SK-N-SH (cell line): ENCODE measurements around the gene MAP4.

Source experiments
- CHD2 ChIP-seq: fragments of 150-350 bp; IDR thresholded peaks from 2 replicates; pipeline ENCODE4 v1.6.1; 2018; ENCODE audit warnings: low read length; ENCODE audit not compliant: partially characterized antibody
- EP300 ChIP-seq, 2 experiments: IDR thresholded peaks; 2 replicates each; pipeline versions ENCODE4 v1.4.0 to v1.6.1; 2012; ENCODE audit warnings: borderline replicate concordance in 1 of 2, low read depth in 1 of 2, low read length in 1 of 2
- POLR2AphosphoS5 ChIP-seq: IDR thresholded peaks from 2 replicates; pipeline ENCODE4 v1.6.1; 2012; ENCODE audit warnings: low read depth, low read length
- YY1 ChIP-seq: IDR thresholded peaks from 2 replicates; pipeline ENCODE4 v1.4.0; 2012; ENCODE audit warnings: low read depth, mild to moderate bottlenecking
- TF ChIP-seq, protein P1 (sequence below): fragments of 200-600 bp; sonication (generic); IDR thresholded peaks from 2 replicates; pipeline ENCODE4 v1.6.1; 2017; ENCODE audit warnings: antibody characterized with exemption, mild to moderate bottlenecking, moderate library complexity
- TF ChIP-seq, protein P2 (sequence below): fragments of 150-350 bp; IDR thresholded peaks from 2 replicates; pipeline ENCODE4 v1.6.1; 2017; ENCODE audit warnings: antibody characterized with exemption, low read length, low read depth, borderline replicate concordance

DNA sequence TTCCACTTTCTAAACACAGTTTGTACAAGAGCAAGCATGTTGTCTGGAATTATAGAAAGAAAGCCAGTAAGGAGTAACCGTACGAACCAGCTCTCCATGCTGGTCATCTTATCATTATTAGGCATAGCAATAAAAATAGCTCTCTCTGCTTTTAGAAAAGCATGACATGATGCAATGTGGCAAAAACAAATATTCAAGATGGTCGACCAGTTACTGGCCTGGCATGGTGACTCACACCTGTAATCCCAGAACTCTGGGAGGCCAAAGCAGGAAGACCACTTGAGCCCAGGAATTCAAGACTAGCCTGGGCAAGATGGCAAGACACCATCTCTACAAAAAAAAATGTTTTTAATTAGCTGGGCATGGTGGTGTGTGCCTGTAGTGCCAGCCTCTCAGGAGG is 2.6 kb upstream of the MAP4 start:
- TF ChIP-seq, protein P1, sequence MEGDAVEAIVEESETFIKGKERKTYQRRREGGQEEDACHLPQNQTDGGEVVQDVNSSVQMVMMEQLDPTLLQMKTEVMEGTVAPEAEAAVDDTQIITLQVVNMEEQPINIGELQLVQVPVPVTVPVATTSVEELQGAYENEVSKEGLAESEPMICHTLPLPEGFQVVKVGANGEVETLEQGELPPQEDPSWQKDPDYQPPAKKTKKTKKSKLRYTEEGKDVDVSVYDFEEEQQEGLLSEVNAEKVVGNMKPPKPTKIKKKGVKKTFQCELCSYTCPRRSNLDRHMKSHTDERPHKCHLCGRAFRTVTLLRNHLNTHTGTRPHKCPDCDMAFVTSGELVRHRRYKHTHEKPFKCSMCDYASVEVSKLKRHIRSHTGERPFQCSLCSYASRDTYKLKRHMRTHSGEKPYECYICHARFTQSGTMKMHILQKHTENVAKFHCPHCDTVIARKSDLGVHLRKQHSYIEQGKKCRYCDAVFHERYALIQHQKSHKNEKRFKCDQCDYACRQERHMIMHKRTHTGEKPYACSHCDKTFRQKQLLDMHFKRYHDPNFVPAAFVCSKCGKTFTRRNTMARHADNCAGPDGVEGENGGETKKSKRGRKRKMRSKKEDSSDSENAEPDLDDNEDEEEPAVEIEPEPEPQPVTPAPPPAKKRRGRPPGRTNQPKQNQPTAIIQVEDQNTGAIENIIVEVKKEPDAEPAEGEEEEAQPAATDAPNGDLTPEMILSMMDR, result no peak
- TF ChIP-seq CHD2 (no peak), YY1 (peak; percentile 83), POLR2AphosphoS5 (no peak; the same call in 1 of the 2 replicates), EP300 (IDR thresholded peaks at IDR 0.05; ENCODE audit: borderline replicate concordance in 1 of 2, low read depth in 1 of 2, low read length in 1 of 2) (peak in 1 of 2 experiments; percentile 58; a peak in 1 of 4 replicates)
- TF ChIP-seq, protein P2, sequence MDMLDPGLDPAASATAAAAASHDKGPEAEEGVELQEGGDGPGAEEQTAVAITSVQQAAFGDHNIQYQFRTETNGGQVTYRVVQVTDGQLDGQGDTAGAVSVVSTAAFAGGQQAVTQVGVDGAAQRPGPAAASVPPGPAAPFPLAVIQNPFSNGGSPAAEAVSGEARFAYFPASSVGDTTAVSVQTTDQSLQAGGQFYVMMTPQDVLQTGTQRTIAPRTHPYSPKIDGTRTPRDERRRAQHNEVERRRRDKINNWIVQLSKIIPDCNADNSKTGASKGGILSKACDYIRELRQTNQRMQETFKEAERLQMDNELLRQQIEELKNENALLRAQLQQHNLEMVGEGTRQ, result no peak
